HepG2 (cell line): ENCODE results near the gene SMYD1. TPM values are rescaled to one million over a fixed set of nuclear protein-coding genes. Genes with fewer than 3 reads are reported as not detected.

ENCODE experiments used
- CCDC6 ChIP-seq: sonication (generic); formaldehyde crosslinking; IDR thresholded peaks from 2 replicates; pipeline ENCODE4 v1.8.1; 2022; ENCODE audit warnings: mild to moderate bottlenecking, missing genetic modification reagents, moderate library complexity
- HNF1A ChIP-seq, 2 experiments: sonication (generic) in 1 of 2; formaldehyde crosslinking in 1 of 2; IDR thresholded peaks; 2 replicates each; pipeline versions ENCODE4 v1.4.0 to v1.6.1; 2016 to 2020; ENCODE audit warnings: borderline replicate concordance in 1 of 2, low read depth in 1 of 2, mild to moderate bottlenecking in 1 of 2, missing genetic modification reagents in 1 of 2
- IRF9 ChIP-seq: sonication (generic); formaldehyde crosslinking; IDR thresholded peaks from 2 replicates; pipeline ENCODE4 v1.8.0; 2022; ENCODE audit warnings: missing genetic modification reagents, mild to moderate bottlenecking, borderline replicate concordance
- NFKBIZ ChIP-seq: IDR thresholded peaks from 2 replicates; pipeline ENCODE4 v1.6.1; 2018; ENCODE audit warnings: missing genetic modification reagents, missing compliant biosample characterization
- ZBTB25 ChIP-seq: IDR thresholded peaks from 2 replicates; pipeline ENCODE4 v1.6.1; 2018; ENCODE audit warnings: missing genetic modification reagents
- ZNF33B ChIP-seq: sonication (generic); formaldehyde crosslinking; IDR thresholded peaks from 2 replicates; pipeline ENCODE4 v1.5.1; 2020; ENCODE audit warnings: mild to moderate bottlenecking, missing genetic modification reagents
- ZNF407 ChIP-seq: sonication (generic); formaldehyde crosslinking; IDR thresholded peaks from one replicate; pipeline ENCODE4 v1.5.1; 2020; ENCODE audit warnings: mild to moderate bottlenecking, missing genetic modification reagents; ENCODE audit errors: not compliant biosample characterization
- ZNF503 ChIP-seq: sonication (generic); formaldehyde crosslinking; IDR thresholded peaks from 2 replicates; pipeline ENCODE4 v1.4.0; 2020; ENCODE audit warnings: missing genetic modification reagents
- ZSCAN30 ChIP-seq: sonication (generic); formaldehyde crosslinking; IDR thresholded peaks from 2 replicates; pipeline ENCODE4 v1.5.0; 2020; ENCODE audit warnings: mild to moderate bottlenecking, missing genetic modification reagents
- polyA plus RNA-seq, 8 experiments: library from polyadenylated mRNA; depleted of rRNA in 3 of 8; stranded (reverse) in 7 of 8; unstranded in 1 of 8; fragments of >200 nt; fragmentation: Illumina TruSeq in 4 of 8; extraction: Trizol in 4 of 8; gene quantifications; 2 replicates each; pipeline versions ENCODE4 v1.2.1 to v1.2.3, GENCODE V29; 2011 to 2016; ENCODE audit warnings: low read depth in 4 of 8, missing spikeins in 1 of 8, mixed read lengths in 1 of 8; ENCODE audit not compliant: insufficient read depth in 1 of 8
- total RNA-seq, 5 experiments: library from RNA; depleted of rRNA; stranded (reverse); fragments of >200 nt; fragmentation: Illumina TruSeq; extraction: Trizol; gene quantifications; 2 replicates each; pipeline ENCODE4 v1.2.3, GENCODE V29; 2016; ENCODE audit warnings: low read depth in 1 of 5

SMYD1 gene
- total and polyA plus RNA-seq, 2 of the 13 experiments (the other 11 are each of a cell fraction or from before 2014, with no cell fraction given), result not detected

- no peak for TF ChIP-seq HNF1A (IDR thresholded peaks at IDR 0.05; ENCODE audit: low read depth)
- peak; percentile 43; the same call in 1 of the 2 replicates for TF ChIP-seq HNF1A (CRISPR knock-in tag; IDR thresholded peaks at IDR 0.05; ENCODE audit: borderline replicate concordance)
- TF ChIP-seq ZNF407, result peak; percentile 95
- no peak for TF ChIP-seq NFKBIZ (CRISPR knock-in tag)
- peak; percentile 21; the same call in 1 of the 2 replicates for TF ChIP-seq CCDC6 (CRISPR knock-in tag)
- peak; percentile 64; the same call in 1 of the 2 replicates for TF ChIP-seq ZBTB25 (CRISPR knock-in tag)
- peak; percentile 65; the same call in 1 of the 2 replicates for TF ChIP-seq ZNF503 (CRISPR knock-in tag)
- peak; percentile 78; the same call in 1 of the 2 replicates for TF ChIP-seq ZSCAN30 (CRISPR knock-in tag)
- TF ChIP-seq IRF9, result peak; percentile 75; the same call in 1 of the 2 replicates
- TF ChIP-seq ZNF33B, result peak; percentile 95; the same call in 1 of the 2 replicates
Measured at GRCh38 chr2:88055371-88056128, 12.1 kb upstream of the SMYD1 start, which contains the start of gene KRCC1 (continued).
